BLaER1 treated with 17β-estradiol and CSF1 and Interleukin-3, amounts not matched to agents 10 nM and 100 nM (cell line): Measurements from ENCODE around the gene SPACA5.
"Not testable (repeated sequence)": the region's sequence is repeated elsewhere in the genome, so short reads cannot be mapped to it uniquely, and the experiment has no call there.

Source experiments
- H3K27ac ChIP-seq, 11 experiments: shearing (Covaris generic); formaldehyde crosslinking; 2 replicates each; pipeline ENCODE4 v1.8.1; 2022
- H3K27me3 ChIP-seq, 11 experiments: shearing (Covaris generic); formaldehyde crosslinking; 2 replicates each; pipeline ENCODE4 v1.8.1; 2022
- H3K36me3 ChIP-seq, 11 experiments: shearing (Covaris generic); formaldehyde crosslinking; 2 replicates each; pipeline ENCODE4 v1.8.1; 2022
- H3K4me1 ChIP-seq, 10 experiments: shearing (Covaris generic); formaldehyde crosslinking; 2 replicates each; pipeline ENCODE4 v1.8.1; 2022
- H3K4me2 ChIP-seq, 11 experiments: shearing (Covaris generic); formaldehyde crosslinking; 2 replicates each; pipeline ENCODE4 v1.8.1; 2022
- H3K4me3 ChIP-seq, 10 experiments: shearing (Covaris generic); formaldehyde crosslinking; 2 replicates each; pipeline ENCODE4 v1.8.1; 2022
- H3K9ac ChIP-seq, 11 experiments: shearing (Covaris generic); formaldehyde crosslinking; 2 replicates each; pipeline ENCODE4 v1.8.1; 2022
- H3K9me3 ChIP-seq, 11 experiments: shearing (Covaris generic); formaldehyde crosslinking; replicated peaks in 1 of 11; 2 replicates each; pipeline ENCODE4 v1.8.1; 2022
- H4K20me1 ChIP-seq, 11 experiments: shearing (Covaris generic); formaldehyde crosslinking; 2 replicates each; pipeline ENCODE4 v1.8.1; 2022
- Cebpa-rat ChIP-seq, 11 experiments: shearing (Covaris generic); IDR thresholded peaks; 2 replicates each; pipeline ENCODE4 v1.8.1; 2022

The SPACA5 gene

DNA sequence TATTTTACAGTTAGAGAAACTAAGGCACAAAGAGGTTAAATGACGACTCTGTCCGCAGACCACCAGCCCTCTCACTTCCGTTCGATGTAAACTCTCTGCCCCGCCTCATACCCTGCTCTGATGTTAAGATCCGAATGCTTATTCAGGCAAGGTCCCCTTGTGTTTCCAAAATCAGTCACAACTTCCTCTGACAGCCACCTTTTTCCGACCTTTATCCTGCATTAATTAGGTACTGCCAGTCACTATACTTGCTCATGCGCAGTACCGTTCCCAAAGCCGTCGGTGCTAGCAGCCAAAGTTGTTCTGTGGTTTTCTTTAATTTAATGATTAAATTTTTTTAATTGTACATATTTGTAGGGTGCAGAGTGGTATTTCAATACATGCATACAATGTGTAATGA is 13.7 kb downstream of the SPACA5 start:
- peak overlapping the region in 9 of 11 experiments; percentile 92 to 96 (median 94); a peak in 12 of 22 replicates for H3K9ac ChIP-seq
- H3K9me3 ChIP-seq = peaks cover 0 to 22% (median 0%) of the 10 kb centered on the region in 11 experiments; a peak in 9 of 22 replicates
- peaks cover 0 to 18% (median 4%) of the 10 kb centered on the region in 11 experiments; a peak in 9 of 22 replicates for H3K27me3 ChIP-seq
- not testable (repeated sequence) for H3K36me3 ChIP-seq, H3K4me1 ChIP-seq, H4K20me1 ChIP-seq
- H3K27ac ChIP-seq = peak overlapping the region in 10 of 11 experiments; percentile 94 to 99 (median 97); a peak in 18 of 22 replicates
- H3K4me3 ChIP-seq = peak overlapping the region; percentile 47 to 71 (median 62)
- H3K4me2 ChIP-seq = peak overlapping the region; percentile 35 to 71 (median 53); a peak in 19 of 22 replicates

DNA sequence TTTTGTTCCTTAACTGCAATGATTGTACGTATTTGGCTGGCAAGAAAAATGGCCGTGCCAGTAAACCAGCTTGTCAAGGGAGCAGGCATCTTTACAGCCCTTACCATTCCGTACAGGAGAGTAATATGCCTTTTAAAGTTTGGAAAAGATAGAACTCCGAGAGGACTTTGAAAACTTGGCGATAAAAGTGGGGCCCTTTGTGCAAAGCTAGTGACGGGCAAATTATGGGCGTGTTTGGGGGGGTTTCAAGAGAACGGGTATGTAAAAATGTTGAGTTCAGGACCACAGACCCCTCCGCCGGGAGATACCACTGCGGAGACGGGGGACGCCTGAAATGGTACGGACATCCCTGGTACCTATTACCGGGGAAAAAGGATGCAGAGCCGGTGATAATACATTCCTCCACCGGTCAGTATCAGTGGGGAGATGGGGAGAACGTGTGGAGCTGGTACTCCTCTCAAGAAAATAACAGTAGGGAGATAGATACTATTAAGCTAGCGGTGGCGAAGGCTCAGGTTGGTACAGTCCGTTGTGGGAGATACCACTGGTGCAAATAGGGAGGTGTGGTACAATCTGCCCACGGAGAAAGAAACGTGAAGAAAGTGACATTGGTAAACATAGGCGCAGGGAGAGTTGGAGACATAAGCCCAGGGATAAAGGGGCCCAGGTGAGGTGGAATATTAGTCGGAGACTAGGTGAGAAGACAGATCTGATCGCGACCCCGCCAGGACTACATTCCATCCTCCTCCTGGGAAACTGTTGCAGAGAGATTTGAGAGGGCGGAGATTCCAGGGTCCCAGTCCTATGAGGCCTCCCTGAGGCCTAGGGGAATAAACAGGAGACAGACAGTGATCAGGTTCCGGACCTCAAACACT is 14.5 kb downstream of the SPACA5 start:
- H3K4me3 ChIP-seq = peak overlapping the region; percentile 47 to 71 (median 62)
- TF ChIP-seq Cebpa-rat (IDR thresholded peaks at IDR 0.05) = no peak
- H3K9ac ChIP-seq = peak overlapping the region; percentile 92 to 98 (median 94)

DNA sequence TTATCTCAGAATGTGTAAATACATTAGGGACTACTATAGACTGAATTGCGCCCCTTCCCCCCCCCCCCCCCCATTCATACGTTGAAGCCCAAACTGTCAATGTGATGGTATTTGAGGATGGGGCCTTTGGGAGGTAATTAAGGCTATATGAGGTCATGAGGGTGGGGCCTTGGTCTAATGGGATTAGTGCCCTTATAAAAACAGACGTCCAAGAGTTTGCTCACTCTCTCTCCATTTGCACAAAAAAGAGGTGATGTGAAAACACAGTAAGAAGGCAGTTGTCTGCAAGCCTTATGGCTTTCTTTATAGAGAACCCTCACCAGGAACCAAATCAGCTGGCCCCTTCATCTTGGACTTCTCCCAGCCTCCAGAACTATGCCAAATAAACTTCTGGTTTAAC is 15.3 kb downstream of the SPACA5 start:
- no peak for TF ChIP-seq Cebpa-rat (IDR thresholded peaks at IDR 0.05)
- no peak overlapping the region for H3K27ac ChIP-seq
- peaks cover 0 to 21% (median 0%) of the 10 kb centered on the region in 11 experiments; a peak in 7 of 22 replicates for H3K9me3 ChIP-seq
- no peak overlapping the region; a peak in 2 of 22 replicates for H3K9ac ChIP-seq
- H3K4me3 ChIP-seq = peak overlapping the region in 1 of 10 experiments; percentile 60; a peak in 1 of 20 replicates
- no peaks in the 10 kb centered on the region for H4K20me1 ChIP-seq
- H3K4me1 ChIP-seq = peaks cover 0 to 3% (median 0%) of the 10 kb centered on the region in 10 experiments; a peak in 1 of 20 replicates
- H3K36me3 ChIP-seq = no peaks in the 10 kb centered on the region
- H3K27me3 ChIP-seq = peaks cover 0 to 18% (median 4%) of the 10 kb centered on the region in 11 experiments; a peak in 9 of 22 replicates
- peak overlapping the region in 7 of 11 experiments; percentile 23 to 71 (median 55); a peak in 10 of 22 replicates for H3K4me2 ChIP-seq

More for the DNA sequence above, 14.5 kb downstream of the SPACA5 start:
- peak overlapping the region; percentile 39 to 71 (median 55) for H3K4me2 ChIP-seq
- peaks cover 0 to 18% (median 4%) of the 10 kb centered on the region in 11 experiments; a peak in 9 of 22 replicates for H3K27me3 ChIP-seq
- peak overlapping the region; percentile 94 to 99 (median 97) for H3K27ac ChIP-seq
- 0 out of 20 replicates have a peak, but pooled peaks cover 0 to 3% (median 0%) of the 10 kb centered on the region in 10 experiments for H3K4me1 ChIP-seq
- peaks cover 0 to 22% (median 0%) of the 10 kb centered on the region in 11 experiments; a peak in 9 of 22 replicates for H3K9me3 ChIP-seq
- H3K36me3 ChIP-seq = no peaks in the 10 kb centered on the region
- no peaks in the 10 kb centered on the region for H4K20me1 ChIP-seq

DNA sequence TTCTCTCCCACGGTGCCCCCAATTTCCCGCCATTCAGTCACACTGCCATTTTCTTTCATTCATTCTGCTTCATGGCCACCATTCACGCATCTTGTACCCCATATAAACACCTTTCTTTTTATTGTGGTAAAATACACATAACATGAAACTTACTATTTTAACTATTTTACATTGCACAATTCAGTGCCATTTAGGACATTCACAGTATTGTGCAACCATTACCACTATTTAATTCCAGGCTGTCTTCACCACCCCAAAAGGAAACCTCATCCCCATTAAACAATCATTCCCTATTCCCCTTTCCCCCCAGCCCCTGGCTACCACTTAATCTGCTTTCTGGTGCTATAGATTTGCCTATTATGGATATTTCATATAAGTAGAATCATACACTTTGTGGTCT is 15.9 kb downstream of the SPACA5 start:
- no peak overlapping the region for H3K4me2 ChIP-seq
- H3K36me3 ChIP-seq = no peaks in the 10 kb centered on the region
- 0 out of 22 replicates have a peak, but pooled peaks of 2 of the 11 experiments have one; percentile 17 to 25 for TF ChIP-seq Cebpa-rat (IDR thresholded peaks at IDR 0.05)
- peaks cover 0 to 21% (median 0%) of the 10 kb centered on the region in 11 experiments; a peak in 4 of 22 replicates for H3K9me3 ChIP-seq
- H3K4me1 ChIP-seq = peaks cover 0 to 3% (median 0%) of the 10 kb centered on the region in 10 experiments; a peak in 1 of 20 replicates
- H3K27me3 ChIP-seq = peaks cover 0 to 18% (median 4%) of the 10 kb centered on the region in 11 experiments; a peak in 9 of 22 replicates
- no peak overlapping the region for H3K9ac ChIP-seq
- no peak overlapping the region for H3K27ac ChIP-seq
- no peaks in the 10 kb centered on the region for H4K20me1 ChIP-seq
- H3K4me3 ChIP-seq = no peak overlapping the region

DNA sequence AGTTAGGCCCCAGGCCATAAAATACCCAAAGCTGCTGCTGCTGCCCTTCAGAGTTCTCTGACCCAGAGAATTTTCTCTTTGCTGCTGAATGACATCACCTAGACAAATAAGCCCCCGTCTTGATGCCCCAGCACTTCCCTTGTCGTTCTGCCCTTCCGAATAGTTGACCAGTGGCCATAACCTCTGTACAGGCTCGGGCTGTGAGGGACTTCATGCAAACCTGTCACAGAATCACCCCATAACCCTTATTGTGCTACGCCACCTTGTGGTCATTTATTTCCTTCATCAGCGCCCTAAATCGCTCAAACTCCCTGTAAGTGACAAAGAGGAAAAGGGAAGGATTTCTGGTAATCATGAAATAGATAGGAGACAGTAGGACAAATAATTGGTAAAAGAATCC is 18.8 kb downstream of the SPACA5 start:
- no peak overlapping the region for H3K27ac ChIP-seq
- H3K4me3 ChIP-seq = no peak overlapping the region
- H3K9me3 ChIP-seq = peaks cover 0 to 21% (median 0%) of the 10 kb centered on the region in 11 experiments; a peak in 4 of 22 replicates
- H3K27me3 ChIP-seq = peaks cover 6 to 38% (median 21%) of the 10 kb centered on the region in 11 experiments; a peak in 19 of 22 replicates
- no peak overlapping the region for H3K9ac ChIP-seq
- H3K36me3 ChIP-seq = no peaks in the 10 kb centered on the region
- H3K4me1 ChIP-seq = peaks cover 0 to 2% (median 0%) of the 10 kb centered on the region in 10 experiments; a peak in 1 of 20 replicates
- TF ChIP-seq Cebpa-rat (IDR thresholded peaks at IDR 0.05) = no peak
- H3K4me2 ChIP-seq = no peak overlapping the region
- H4K20me1 ChIP-seq = no peaks in the 10 kb centered on the region

DNA sequence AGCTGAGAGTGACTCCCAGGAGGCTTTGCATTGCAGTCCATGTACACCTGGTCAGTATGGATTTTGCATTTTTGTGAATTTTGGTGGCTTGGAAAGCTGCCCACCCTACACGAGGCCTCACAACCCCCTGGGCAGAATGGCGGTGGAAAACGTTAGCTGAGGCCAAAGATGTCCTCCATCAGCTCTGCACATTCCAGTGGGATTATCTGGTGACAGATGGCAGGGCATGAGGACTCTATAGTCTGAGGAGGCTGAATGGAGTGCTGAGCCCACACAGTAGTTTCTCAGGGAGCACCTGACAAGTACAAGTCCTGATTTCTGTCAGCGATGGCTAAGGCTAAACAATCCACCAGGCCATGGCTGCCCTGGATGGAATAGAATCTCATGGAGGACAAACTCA is 20.8 kb downstream of the SPACA5 start:
- H3K27ac ChIP-seq, H4K20me1 ChIP-seq: not testable (repeated sequence)
- peaks cover 12 to 43% (median 32%) of the 10 kb centered on the region in 11 experiments; a peak in 21 of 22 replicates for H3K27me3 ChIP-seq

DNA sequence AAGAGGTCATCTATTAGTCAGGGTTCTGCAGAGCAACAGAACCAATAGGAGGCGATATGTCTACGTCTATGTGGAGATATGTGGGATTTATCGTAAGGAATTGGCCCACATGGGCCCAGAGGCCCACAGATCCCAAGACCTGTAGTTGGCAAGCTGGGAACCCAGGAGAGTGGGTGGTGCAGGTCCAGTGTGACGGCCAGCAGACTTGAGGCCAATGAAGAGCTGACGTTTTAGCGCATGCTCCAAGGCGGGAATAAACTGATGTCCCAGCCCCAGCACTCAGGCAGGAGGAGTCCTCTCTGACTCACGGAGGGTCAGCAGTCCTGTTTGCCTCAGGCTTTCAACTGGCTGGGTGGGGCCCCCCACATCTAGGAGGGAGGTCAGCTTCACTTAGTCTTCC is 21.3 kb downstream of the SPACA5 start:
- TF ChIP-seq Cebpa-rat (IDR thresholded peaks at IDR 0.05) = no peak
- Histone ChIP-seq H3K4me1 (no peaks in the 10 kb centered on the region; a peak in 1 of 20 replicates), H3K27me3 (peaks cover 13 to 49% (median 37%) of the 10 kb centered on the region in 11 experiments; a peak in 21 of 22 replicates)

More for the DNA sequence above, 20.8 kb downstream of the SPACA5 start:
- not testable (repeated sequence) for H3K9ac ChIP-seq, H3K4me3 ChIP-seq, H3K4me1 ChIP-seq, H3K36me3 ChIP-seq, H3K9me3 ChIP-seq, H3K4me2 ChIP-seq

DNA sequence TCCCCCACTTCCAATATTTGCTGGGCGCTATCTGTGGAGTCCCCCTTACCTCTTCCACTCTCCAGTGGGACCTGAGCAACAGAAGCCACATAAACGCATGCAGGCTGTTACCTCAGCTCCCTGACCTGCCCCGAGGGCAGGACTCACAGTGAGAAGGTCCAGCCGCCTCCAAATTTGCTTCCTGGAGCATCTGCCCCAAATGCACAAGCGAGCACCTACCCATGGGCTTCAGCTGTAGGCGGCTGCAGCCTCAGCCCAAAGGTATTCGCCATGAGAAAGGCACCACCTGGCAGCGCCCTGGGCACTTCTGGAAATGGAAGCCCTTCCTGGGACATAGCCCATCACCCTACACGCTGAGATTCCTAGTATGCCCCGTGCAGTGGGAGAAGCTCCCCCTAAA is 23.4 kb downstream of the SPACA5 start:
- H4K20me1 ChIP-seq = no peaks in the 10 kb centered on the region
- H3K4me2 ChIP-seq = no peak overlapping the region
- H3K9ac ChIP-seq = no peak overlapping the region
- no peaks in the 10 kb centered on the region for H3K9me3 ChIP-seq
- no peak overlapping the region for H3K4me3 ChIP-seq
- no peaks in the 10 kb centered on the region for H3K36me3 ChIP-seq
- TF ChIP-seq Cebpa-rat (IDR thresholded peaks at IDR 0.05) = no peak
- H3K4me1 ChIP-seq = no peaks in the 10 kb centered on the region; a peak in 1 of 20 replicates
- no peak overlapping the region for H3K27ac ChIP-seq
- peaks cover 35 to 68% (median 54%) of the 10 kb centered on the region in 11 experiments for H3K27me3 ChIP-seq

More for the DNA sequence above, 21.3 kb downstream of the SPACA5 start:
- H3K4me2 ChIP-seq = no peak overlapping the region
- no peak overlapping the region for H3K9ac ChIP-seq
- no peaks in the 10 kb centered on the region for H3K9me3 ChIP-seq
- H4K20me1 ChIP-seq = no peaks in the 10 kb centered on the region
- H3K27ac ChIP-seq = no peak overlapping the region
- H3K36me3 ChIP-seq = no peaks in the 10 kb centered on the region
- no peak overlapping the region for H3K4me3 ChIP-seq

DNA sequence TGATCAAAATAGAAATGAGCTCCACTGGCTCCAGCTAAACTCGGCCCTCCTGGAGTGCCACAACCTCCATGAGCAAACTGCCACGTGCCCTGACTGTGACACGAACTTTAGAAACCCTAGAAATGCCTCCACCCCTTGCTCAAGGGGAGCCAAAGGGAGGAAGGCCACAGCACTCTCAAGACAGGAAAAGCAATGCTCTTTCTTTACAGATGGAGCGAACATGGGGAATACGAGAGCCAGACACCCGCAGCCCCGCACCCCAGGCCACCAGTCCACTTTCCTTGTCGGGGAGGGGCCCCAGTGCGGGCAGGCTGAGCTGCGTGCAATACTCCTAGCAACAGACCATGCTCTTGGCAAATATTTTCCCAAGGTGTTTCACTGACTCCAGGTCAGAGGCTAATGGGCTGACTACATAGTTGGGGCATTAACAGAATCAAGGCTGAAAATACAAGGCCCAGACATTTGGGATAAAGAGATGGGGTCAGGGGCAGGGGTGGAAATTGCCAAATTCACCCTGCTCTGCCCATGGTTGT is 23.9 kb downstream of the SPACA5 start:
- not testable (repeated sequence) for H3K27ac ChIP-seq

More for the DNA sequence above, 23.9 kb downstream of the SPACA5 start:
- H3K27me3 ChIP-seq = peaks cover 39 to 73% (median 59%) of the 10 kb centered on the region in 11 experiments
- H3K4me3 ChIP-seq, H3K4me1 ChIP-seq, H3K36me3 ChIP-seq, H3K9me3 ChIP-seq, H3K4me2 ChIP-seq, H3K9ac ChIP-seq, H4K20me1 ChIP-seq: not testable (repeated sequence)
